IMR-90 (cell line): Measurements from ENCODE around the gene ZSCAN4.

Experiments used
- BHLHE40 ChIP-seq: fragments of 150-350 bp; IDR thresholded peaks from 2 replicates; pipeline ENCODE4 v1.6.1; 2016; ENCODE audit warnings: mild to moderate bottlenecking, low read depth, low read length
- CEBPB ChIP-seq: IDR thresholded peaks from 2 replicates; pipeline ENCODE4 v1.6.1; 2012; ENCODE audit warnings: low read depth, low read length, improper control_type of control experiment
- CHD1 ChIP-seq: IDR thresholded peaks from 2 replicates; pipeline ENCODE4 v1.6.1; 2012; ENCODE audit warnings: low read depth, low read length, improper control_type of control experiment
- MAFK ChIP-seq: IDR thresholded peaks from 2 replicates; pipeline ENCODE4 v1.6.1; 2012; ENCODE audit warnings: low read depth, low read length, improper control_type of control experiment
- MXI1 ChIP-seq: IDR thresholded peaks from 2 replicates; pipeline ENCODE4 v1.6.1; 2012; ENCODE audit warnings: low read depth, mild to moderate bottlenecking, low read length, moderate library complexity, borderline replicate concordance
- POLR2A ChIP-seq: IDR thresholded peaks from 2 replicates; pipeline ENCODE4 v1.6.1; 2012; ENCODE audit warnings: mild to moderate bottlenecking, low read depth, low read length
- RAD21 ChIP-seq: IDR thresholded peaks from 2 replicates; pipeline ENCODE4 v1.6.1; 2012; ENCODE audit warnings: low read length, improper control_type of control experiment
- TF ChIP-seq, protein P1 (sequence below): conservative IDR thresholded peaks from 2 replicates; pipeline ENCODE4 v1.5.1; 2012; ENCODE audit warnings: mild to moderate bottlenecking, low read depth, low read length, improper control_type of control experiment

- TF ChIP-seq CEBPB (no peak), POLR2A (no peak), MAFK (no peak), MXI1 (no peak), CHD1 (no peak), RAD21 (no peak), BHLHE40 (no peak)
- TF ChIP-seq, protein P1, sequence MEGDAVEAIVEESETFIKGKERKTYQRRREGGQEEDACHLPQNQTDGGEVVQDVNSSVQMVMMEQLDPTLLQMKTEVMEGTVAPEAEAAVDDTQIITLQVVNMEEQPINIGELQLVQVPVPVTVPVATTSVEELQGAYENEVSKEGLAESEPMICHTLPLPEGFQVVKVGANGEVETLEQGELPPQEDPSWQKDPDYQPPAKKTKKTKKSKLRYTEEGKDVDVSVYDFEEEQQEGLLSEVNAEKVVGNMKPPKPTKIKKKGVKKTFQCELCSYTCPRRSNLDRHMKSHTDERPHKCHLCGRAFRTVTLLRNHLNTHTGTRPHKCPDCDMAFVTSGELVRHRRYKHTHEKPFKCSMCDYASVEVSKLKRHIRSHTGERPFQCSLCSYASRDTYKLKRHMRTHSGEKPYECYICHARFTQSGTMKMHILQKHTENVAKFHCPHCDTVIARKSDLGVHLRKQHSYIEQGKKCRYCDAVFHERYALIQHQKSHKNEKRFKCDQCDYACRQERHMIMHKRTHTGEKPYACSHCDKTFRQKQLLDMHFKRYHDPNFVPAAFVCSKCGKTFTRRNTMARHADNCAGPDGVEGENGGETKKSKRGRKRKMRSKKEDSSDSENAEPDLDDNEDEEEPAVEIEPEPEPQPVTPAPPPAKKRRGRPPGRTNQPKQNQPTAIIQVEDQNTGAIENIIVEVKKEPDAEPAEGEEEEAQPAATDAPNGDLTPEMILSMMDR, result no peak
Measured at GRCh38 chr19:57642396-57643046, 26.2 kb upstream of the ZSCAN4 start.
